K562 (cell line): Measurements from ENCODE around the gene CENPI. TPM values are rescaled to one million over a fixed set of nuclear protein-coding genes. Genes with fewer than 3 reads are reported as not detected.

Experiments used
- BRD4 ChIP-seq: fragments of 200-600 bp; sonication (generic); IDR thresholded peaks from 2 replicates; pipeline ENCODE4 v1.6.1; 2017; ENCODE audit warnings: inconsistent platforms
- CREB1 ChIP-seq, 2 experiments: sonication (generic) in 1 of 2; formaldehyde crosslinking in 1 of 2; IDR thresholded peaks; 2 replicates each; pipeline versions ENCODE4 v1.6.1 to v1.8.0; 2012 to 2022; ENCODE audit warnings: inconsistent platforms in 1 of 2, mild to moderate bottlenecking in 1 of 2, missing genetic modification reagents in 1 of 2, moderate library complexity in 1 of 2
- CREM ChIP-seq: IDR thresholded peaks from 2 replicates; pipeline ENCODE4 v1.6.1; 2014; ENCODE audit warnings: antibody characterized with exemption, low read depth
- HDAC1 ChIP-seq, 2 experiments: fragments of 450-650 bp; IDR thresholded peaks; 2 replicates each; pipeline ENCODE4 v1.6.1; 2016 to 2017; ENCODE audit warnings: inconsistent platforms in 1 of 2, mild to moderate bottlenecking in 1 of 2, moderate library complexity in 1 of 2
- KDM5B ChIP-seq: fragments of 200-600 bp; sonication (generic); IDR thresholded peaks from 2 replicates; pipeline ENCODE4 v1.6.1; 2012; ENCODE audit warnings: low read depth, mild to moderate bottlenecking, moderate library complexity, low read length, control low read depth, inconsistent platforms; ENCODE audit not compliant: insufficient replicate concordance
- POLR3G ChIP-seq: IDR thresholded peaks from 2 replicates; pipeline ENCODE4 v1.6.1; 2011; ENCODE audit not compliant: insufficient read length, insufficient replicate concordance; ENCODE audit errors: extremely low read depth
- SMAD4 ChIP-seq: fragments of 250-450 bp; sonication (Bioruptor Pico); conservative IDR thresholded peaks from 2 replicates; pipeline ENCODE4 v1.8.0; 2021; ENCODE audit warnings: inconsistent platforms, mild to moderate bottlenecking, moderate library complexity
- SMARCA4 ChIP-seq: fragments of 450-650 bp; IDR thresholded peaks from 2 replicates; pipeline ENCODE4 v1.6.1; 2016
- TRIM28 ChIP-seq: fragments of 450-650 bp; IDR thresholded peaks from 2 replicates; pipeline ENCODE4 v1.6.1; 2017
- ZNF143 ChIP-seq: sonication (generic); formaldehyde crosslinking; IDR thresholded peaks from 2 replicates; pipeline ENCODE4 v1.9.0; 2022; ENCODE audit warnings: mild to moderate bottlenecking, missing genetic modification reagents
- ZNF232 ChIP-seq: sonication (generic); formaldehyde crosslinking; IDR thresholded peaks from 2 replicates; pipeline ENCODE4 v1.8.0; 2022; ENCODE audit warnings: mild to moderate bottlenecking, missing genetic modification reagents
- ZNF274 ChIP-seq: IDR thresholded peaks from 2 replicates; pipeline ENCODE4 v1.6.1; 2011; ENCODE audit warnings: low read depth, mild to moderate bottlenecking, low read length, moderate library complexity, borderline replicate concordance
- ZNF407 ChIP-seq: fragments of 450-650 bp; IDR thresholded peaks from 2 replicates; pipeline ENCODE4 v1.6.1; 2016; ENCODE audit warnings: low read depth
- ZNF699 ChIP-seq: fragments of 250-450 bp; sonication (Bioruptor Pico); IDR thresholded peaks from 2 replicates; pipeline ENCODE4 v1.8.0; 2021; ENCODE audit warnings: mild to moderate bottlenecking, moderate library complexity; ENCODE audit not compliant: insufficient replicate concordance
- ZNF707 ChIP-seq: fragments of 250-450 bp; sonication (Bioruptor Pico); conservative IDR thresholded peaks from 2 replicates; pipeline ENCODE4 v1.8.0; 2022; ENCODE audit warnings: inconsistent platforms, mild to moderate bottlenecking, moderate library complexity
- ZNF830 ChIP-seq: fragments of 250-450 bp; sonication (Bioruptor Pico); IDR thresholded peaks from 2 replicates; pipeline ENCODE4 v1.5.0; 2021; ENCODE audit warnings: mild to moderate bottlenecking
- polyA plus RNA-seq, 8 experiments: library from polyadenylated mRNA; depleted of rRNA in 4 of 8; stranded (reverse) in 5 of 8; unstranded in 3 of 8; fragments of >200 nt; fragmentation: Nextera tagmentation in 2 of 8; fragmentation: Illumina TruSeq in 1 of 8; extraction: Ambion mirVana in 2 of 8; extraction: Trizol in 1 of 8; gene quantifications; 2 replicates each; pipeline versions ENCODE4 v1.2.1 to v1.2.3, GENCODE V29; 2011 to 2014; ENCODE audit warnings: inconsistent platforms in 1 of 8, missing spikeins in 1 of 8
- total RNA-seq, 7 experiments: library from RNA; depleted of rRNA in 6 of 7; stranded (reverse); fragments of >200 nt in 6 of 7; fragmentation: Illumina TruSeq in 2 of 7; extraction: Trizol in 2 of 7; gene quantifications; 2 replicates each; pipeline versions ENCODE4 v1.2.1 to v1.2.3, GENCODE V29; 2011 to 2021; ENCODE audit warnings: low replicate concordance in 1 of 7
- TF ChIP-seq, protein P1 (sequence below): fragments of 250-450 bp; sonication (Bioruptor Pico); IDR thresholded peaks from 2 replicates; pipeline ENCODE4 v1.4.0; 2020; ENCODE audit warnings: mild to moderate bottlenecking, moderate library complexity

The CENPI gene
- total and polyA plus RNA-seq, 9 of the 15 experiments (the other 6 are each of a cell fraction or from before 2014, with no cell fraction given): 6.6 to 23.5 (median 14.9) TPM

- peak; percentile 71 for TF ChIP-seq CREB1 (IDR thresholded peaks at IDR 0.05)
- peak; percentile 54; the same call in 1 of the 2 replicates for TF ChIP-seq CREB1 (CRISPR knock-in tag; IDR thresholded peaks at IDR 0.05)
- no peak for TF ChIP-seq ZNF407
- TF ChIP-seq HDAC1 (IDR thresholded peaks at IDR 0.05): peak in 1 of 2 experiments; percentile 71; a peak in 2 of 4 replicates
- TF ChIP-seq SMARCA4: 0 out of 2 replicates have a peak, but pooled peaks have one; percentile 10
- TF ChIP-seq ZNF699 (CRISPR knock-in tag): no peak
- TF ChIP-seq BRD4: no peak
- no peak for TF ChIP-seq ZNF707
- no peak for TF ChIP-seq POLR3G
- no peak for TF ChIP-seq ZNF830
- TF ChIP-seq SMAD4 (CRISPR knock-in tag): 0 out of 2 replicates have a peak, but pooled peaks have one; percentile 15
- TF ChIP-seq ZNF274: no peak
- TF ChIP-seq, protein P1, sequence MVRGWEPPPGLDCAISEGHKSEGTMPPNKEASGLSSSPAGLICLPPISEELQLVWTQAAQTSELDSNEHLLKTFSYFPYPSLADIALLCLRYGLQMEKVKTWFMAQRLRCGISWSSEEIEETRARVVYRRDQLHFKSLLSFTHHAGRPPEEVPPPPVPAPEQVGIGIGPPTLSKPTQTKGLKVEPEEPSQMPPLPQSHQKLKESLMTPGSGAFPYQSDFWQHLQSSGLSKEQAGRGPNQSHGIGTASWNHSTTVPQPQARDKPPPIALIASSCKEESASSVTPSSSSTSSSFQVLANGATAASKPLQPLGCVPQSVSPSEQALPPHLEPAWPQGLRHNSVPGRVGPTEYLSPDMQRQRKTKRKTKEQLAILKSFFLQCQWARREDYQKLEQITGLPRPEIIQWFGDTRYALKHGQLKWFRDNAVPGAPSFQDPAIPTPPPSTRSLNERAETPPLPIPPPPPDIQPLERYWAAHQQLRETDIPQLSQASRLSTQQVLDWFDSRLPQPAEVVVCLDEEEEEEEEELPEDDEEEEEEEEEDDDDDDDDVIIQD (CRISPR knock-in tag): no peak
- TF ChIP-seq CREM: peak; percentile 85
- TF ChIP-seq KDM5B: peak; percentile 64
- TF ChIP-seq TRIM28: no peak
- no peak for TF ChIP-seq ZNF143 (CRISPR knock-in tag)
- TF ChIP-seq ZNF232 (CRISPR knock-in tag): no peak
Observed at GRCh38 chrX:101097546-101098453, at the start of gene CENPI (continued).
